Thymus (tissue), 11 donors: ENCODE data around the gene BRI3. TPM values are rescaled to one million over a fixed set of nuclear protein-coding genes. Genes with fewer than 3 reads are reported as not detected.
"Not testable (repeated sequence)": the region's sequence is repeated elsewhere in the genome, so short reads cannot be mapped to it uniquely, and the experiment has no call there.

Experiments used
- DNase-seq, 9 donors: peaks; one replicate each; pipeline ENCODE4 v3.0.0-alpha.2; 2013; ENCODE audit warnings: low spot score in 9 of 9, low read depth in 6 of 9, missing footprints in 1 of 9
- H3K27ac ChIP-seq, 2 donors: one replicate each; pipeline ENCODE4 v1.5.1; 2013; ENCODE audit warnings: control low read depth in 1 of 2, low read depth in 1 of 2, low read length in 1 of 2, mild to moderate bottlenecking in 1 of 2, moderate library complexity in 1 of 2
- H3K27me3 ChIP-seq, 2 donors: one replicate each; pipeline ENCODE4 v1.5.1; 2013; ENCODE audit warnings: low read length in 1 of 2; ENCODE audit not compliant: control insufficient read depth in 2 of 2, insufficient read depth in 1 of 2
- H3K36me3 ChIP-seq, 2 donors: one replicate each; pipeline ENCODE4 v1.5.1; 2013; ENCODE audit warnings: low read length in 1 of 2, mild to moderate bottlenecking in 1 of 2, moderate library complexity in 1 of 2; ENCODE audit not compliant: control insufficient read depth in 2 of 2, insufficient read depth in 2 of 2
- H3K4me1 ChIP-seq, 2 donors: one replicate each; pipeline ENCODE4 v1.5.1; 2013; ENCODE audit warnings: low read length in 2 of 2; ENCODE audit not compliant: control insufficient read depth in 2 of 2, insufficient read depth in 2 of 2
- H3K4me3 ChIP-seq, 2 donors: one replicate each; pipeline ENCODE4 v1.5.1; 2013; ENCODE audit warnings: low read length in 2 of 2, control low read depth in 1 of 2, mild to moderate bottlenecking in 1 of 2
- H3K9me3 ChIP-seq, 2 donors: one replicate each; pipeline ENCODE4 v1.5.1; 2013; ENCODE audit warnings: low read length in 1 of 2, mild to moderate bottlenecking in 1 of 2; ENCODE audit not compliant: control insufficient read depth in 2 of 2, insufficient read depth in 1 of 2
- WGBS: extraction: QIAGEN DNeasy Blood & Tissue Kit; methylation state at CpG from one replicate; pipeline ENCODE4 v1.1.7; 2013; 5-methylcytosine and 5-hydroxymethylcytosine counted together
- polyA plus RNA-seq: library from polyadenylated mRNA; stranded (reverse); fragments of 200-250 nt; gene quantifications from one replicate; pipeline ENCODE4 v1.2.3, GENCODE V29; 2013
- total RNA-seq: library from RNA; stranded (reverse); fragments of 120-200 nt; gene quantifications from one replicate; pipeline ENCODE4 v1.2.4, GENCODE V29; 2013
- donor health status: healthy.

The BRI3 gene
- total and polyA plus RNA-seq, 2 donors: 28.8 to 222 TPM

- H3K27me3 ChIP-seq: no peaks in the 10 kb centered on the region
- H3K27ac ChIP-seq: no peak overlapping the region
- no peak overlapping the region for H3K4me3 ChIP-seq
- DNase-seq: no peak
- 94% methylated on average over 7 of the region's 7 CpGs for WGBS
- no peaks in the 10 kb centered on the region for H3K4me1 ChIP-seq
- no peaks in the 10 kb centered on the region for H3K36me3 ChIP-seq
- H3K9me3 ChIP-seq: no peaks in the 10 kb centered on the region
Measured at GRCh38 chr7:98312201-98312600, 30.7 kb downstream of the BRI3 start.

- H3K9me3 ChIP-seq: no peaks in the 10 kb centered on the region
- H3K27me3 ChIP-seq: no peaks in the 10 kb centered on the region
- H3K4me3 ChIP-seq: no peak overlapping the region
- H3K4me1 ChIP-seq: no peaks in the 10 kb centered on the region
- 94% methylated on average over 11 of the region's 11 CpGs for WGBS
- no peaks in the 10 kb centered on the region for H3K36me3 ChIP-seq
- no peak overlapping the region for H3K27ac ChIP-seq
- no peak for DNase-seq
Measured at GRCh38 chr7:98314469-98314868, 33.0 kb downstream of the BRI3 start.

- Histone ChIP-seq H3K27ac (no peak overlapping the region), H3K27me3 (no peaks in the 10 kb centered on the region), H3K9me3 (no peaks in the 10 kb centered on the region), H3K36me3 (no peaks in the 10 kb centered on the region), H3K4me3 (no peak overlapping the region), H3K4me1 (no peaks in the 10 kb centered on the region)
- no peak for DNase-seq
- 87% methylated on average over 13 of the region's 13 CpGs for WGBS
Measured at GRCh38 chr7:98315318-98315993, 34.0 kb downstream of the BRI3 start.

- WGBS: 96% methylated on average over 4 of the region's 4 CpGs
- not testable (repeated sequence) for H3K4me1 ChIP-seq, H3K27me3 ChIP-seq, H3K27ac ChIP-seq, DNase-seq, H3K9me3 ChIP-seq, H3K36me3 ChIP-seq, H3K4me3 ChIP-seq
Measured at GRCh38 chr7:98315994-98316527, 34.6 kb downstream of the BRI3 start.

- 96% methylated on average over 14 of the region's 14 CpGs for WGBS
- Histone ChIP-seq H3K4me1 (no peaks in the 10 kb centered on the region), H3K9me3 (no peaks in the 10 kb centered on the region), H3K4me3 (no peak overlapping the region), H3K27me3 (peaks cover 0 to 4% of the 10 kb centered on the region in 2 donors), H3K27ac (no peak overlapping the region), H3K36me3 (no peaks in the 10 kb centered on the region)
- no peak for DNase-seq
Measured at GRCh38 chr7:98317366-98318040, 36.0 kb downstream of the BRI3 start.

GRCh38 chr7:98319176-98319575, 37.7 kb downstream of the BRI3 start:
- H3K4me3 ChIP-seq: no peak overlapping the region
- DNase-seq: no peak
- WGBS: 95% methylated on average over 9 of the region's 9 CpGs
- H3K36me3 ChIP-seq: no peaks in the 10 kb centered on the region
- peaks cover 0 to 13% of the 10 kb centered on the region in 2 donors for H3K27me3 ChIP-seq
- H3K27ac ChIP-seq: no peak overlapping the region
- H3K9me3 ChIP-seq: no peaks in the 10 kb centered on the region
- H3K4me1 ChIP-seq: no peaks in the 10 kb centered on the region

- WGBS: 87% methylated on average over 10 of the region's 10 CpGs
- H3K4me1 ChIP-seq: no peaks in the 10 kb centered on the region
- H3K9me3 ChIP-seq: no peaks in the 10 kb centered on the region
- DNase-seq: no peak
- H3K36me3 ChIP-seq: no peaks in the 10 kb centered on the region
- H3K27me3 ChIP-seq: peaks cover 0 to 13% of the 10 kb centered on the region in 2 donors
- no peak overlapping the region for H3K4me3 ChIP-seq
- no peak overlapping the region for H3K27ac ChIP-seq
Measured at GRCh38 chr7:98321301-98321700, 39.8 kb downstream of the BRI3 start.

GRCh38 chr7:98322331-98323270, 41.1 kb downstream of the BRI3 start:
- H3K9me3 ChIP-seq: no peaks in the 10 kb centered on the region
- WGBS: 89% methylated on average over 24 of the region's 24 CpGs
- no peaks in the 10 kb centered on the region for H3K4me1 ChIP-seq
- peaks cover 0 to 13% of the 10 kb centered on the region in 2 donors for H3K27me3 ChIP-seq
- H3K36me3 ChIP-seq: no peaks in the 10 kb centered on the region
- DNase-seq: no peak
- H3K4me3 ChIP-seq: no peak overlapping the region
- no peak overlapping the region for H3K27ac ChIP-seq
